NCI-H774 (cell line): Measurements from ENCODE around the gene TGM3.

Source experiments
- DNase-seq: peaks from one replicate; lab custom pipeline; 2025; lab: John Stamatoyannopoulos, UW

TGM3 gene

GRCh38 chr20:2380601-2381000 is 84.8 kb downstream of the TGM3 start, which contains the start of gene TGM6:
Gene TGM6, plus strand, starts transcription at chr20:2380901. Its CDS starts 68 bp downstream, at chr20:2380969.
- no peak for DNase-seq

DNA sequence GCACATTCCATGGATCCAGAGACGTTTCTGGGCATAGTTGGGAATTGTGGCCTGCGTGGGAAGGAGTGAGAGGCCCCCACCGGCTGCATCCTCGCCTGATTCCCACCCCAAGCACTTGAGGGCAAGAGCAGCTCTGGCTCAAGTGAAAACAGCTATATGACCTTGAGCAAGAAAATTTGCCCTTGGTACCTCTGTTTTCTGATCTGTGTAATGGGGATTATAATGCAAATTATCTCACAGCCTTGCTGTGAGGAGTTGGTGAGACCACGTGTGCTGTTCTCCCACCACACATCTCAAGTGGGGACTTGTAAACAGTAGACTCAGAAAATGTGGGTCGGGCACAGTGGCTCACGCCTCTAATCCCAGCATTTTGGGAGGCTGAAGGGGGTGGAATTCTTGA is 85.5 kb downstream of the TGM3 start:
- DNase-seq = no peak

DNA sequence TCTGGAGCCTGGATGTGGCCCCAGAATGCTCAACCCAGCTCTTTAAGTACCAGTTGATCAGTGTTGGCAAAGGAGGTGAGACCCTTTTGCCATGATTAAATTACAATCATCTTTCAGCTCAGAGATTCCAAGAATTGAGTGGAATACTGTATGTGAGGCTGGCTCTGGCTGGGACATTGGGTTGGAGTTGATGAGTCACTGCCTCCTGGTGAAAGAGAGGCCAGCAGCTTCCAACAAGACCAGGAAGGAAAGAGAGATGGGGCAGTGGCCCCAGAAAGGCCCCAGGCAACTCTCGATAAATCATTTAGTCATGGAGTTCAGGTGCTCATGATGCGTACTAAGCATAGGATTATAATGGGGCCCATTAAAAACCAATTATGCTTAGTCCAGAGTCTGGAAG is 87.0 kb downstream of the TGM3 start:
- no peak for DNase-seq

GRCh38 chr20:2385026-2385425 is 89.2 kb downstream of the TGM3 start:
- DNase-seq = no peak

DNA sequence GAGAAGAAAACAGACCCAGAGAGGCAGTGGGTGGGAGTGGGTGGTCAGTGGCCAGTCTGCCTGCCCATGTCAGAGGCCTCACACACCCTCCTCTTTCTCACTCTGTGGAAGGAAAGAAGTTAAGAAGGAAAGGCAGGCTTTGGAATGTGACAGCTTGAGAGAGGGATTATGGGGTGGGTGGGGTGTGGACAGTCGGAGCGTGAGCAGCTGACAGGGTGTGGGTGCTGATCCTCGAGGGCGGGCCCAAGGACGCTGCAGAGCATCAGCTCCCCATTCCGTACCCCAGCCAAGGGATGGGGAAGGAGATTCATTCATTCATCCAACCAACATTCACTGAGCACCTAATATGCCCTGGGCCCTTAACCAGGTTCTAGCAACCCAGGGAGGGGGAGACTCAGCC is 89.7 kb downstream of the TGM3 start:
- no peak for DNase-seq

GRCh38 chr20:2386516-2387179 is 90.8 kb downstream of the TGM3 start:
- no peak for DNase-seq

GRCh38 chr20:2387180-2387577 is 91.4 kb downstream of the TGM3 start:
- no peak for DNase-seq

- no peak for DNase-seq
Measured at GRCh38 chr20:2387580-2387979, 91.8 kb downstream of the TGM3 start.
